SK-N-SH treated with all-trans-retinoic acid at 6 μM for 48 hours (cell line): ENCODE data around the gene USP7.

ENCODE experiments used
- ARNTL ChIP-seq: fragments of 450-650 bp; formaldehyde crosslinking; IDR thresholded peaks from 2 replicates; pipeline ENCODE4 v1.5.0; 2020; ENCODE audit warnings: low read depth, mild to moderate bottlenecking, moderate library complexity, borderline replicate concordance
- CSDC2 ChIP-seq: fragments of 250-450 bp; sonication (Bioruptor Pico); IDR thresholded peaks from 2 replicates; pipeline ENCODE4 v1.5.0; 2020; ENCODE audit warnings: mild to moderate bottlenecking, moderate library complexity
- GLIS3 ChIP-seq: fragments of 250-450 bp; sonication (Bioruptor Pico); IDR thresholded peaks from 2 replicates; pipeline ENCODE4 v1.5.0; 2020; ENCODE audit warnings: mild to moderate bottlenecking, moderate library complexity
- ISL1 ChIP-seq: fragments of 250-450 bp; sonication (Bioruptor Pico); IDR thresholded peaks from 2 replicates; pipeline ENCODE4 v2.1.2; 2022; ENCODE audit warnings: mild to moderate bottlenecking, moderate library complexity
- OSR1 ChIP-seq: fragments of 250-450 bp; sonication (Bioruptor Pico); IDR thresholded peaks from 2 replicates; pipeline ENCODE4 v1.8.0; 2022; ENCODE audit warnings: moderate library complexity, mild to moderate bottlenecking, inconsistent platforms
- PPARA ChIP-seq: fragments of 250-450 bp; sonication (Bioruptor Pico); IDR thresholded peaks from 2 replicates; pipeline ENCODE4 v1.5.0; 2020; ENCODE audit warnings: mild to moderate bottlenecking, borderline replicate concordance
- RARB ChIP-seq: fragments of 250-450 bp; sonication (Bioruptor Pico); IDR thresholded peaks from 2 replicates; pipeline ENCODE4 v1.8.0; 2021; ENCODE audit warnings: mild to moderate bottlenecking, moderate library complexity
- TCF4 ChIP-seq: fragments of 250-450 bp; sonication (Bioruptor Pico); IDR thresholded peaks from 2 replicates; pipeline ENCODE4 v1.8.0; 2021; ENCODE audit warnings: mild to moderate bottlenecking, moderate library complexity, borderline replicate concordance
- ZC3H10 ChIP-seq: fragments of 250-450 bp; sonication (Bioruptor Pico); IDR thresholded peaks from 2 replicates; pipeline ENCODE4 v1.5.1; 2021; ENCODE audit warnings: mild to moderate bottlenecking, moderate library complexity
- TF ChIP-seq, protein P1 (sequence below): fragments of 250-450 bp; sonication (Bioruptor Pico); IDR thresholded peaks from 2 replicates; pipeline ENCODE4 v1.5.1; 2021; ENCODE audit warnings: mild to moderate bottlenecking, moderate library complexity
- TF ChIP-seq, protein P2 (sequence below): fragments of 250-450 bp; sonication (Bioruptor Pico); IDR thresholded peaks from 2 replicates; pipeline ENCODE4 v1.5.1; 2020; ENCODE audit warnings: low read depth, mild to moderate bottlenecking, moderate library complexity

DNA sequence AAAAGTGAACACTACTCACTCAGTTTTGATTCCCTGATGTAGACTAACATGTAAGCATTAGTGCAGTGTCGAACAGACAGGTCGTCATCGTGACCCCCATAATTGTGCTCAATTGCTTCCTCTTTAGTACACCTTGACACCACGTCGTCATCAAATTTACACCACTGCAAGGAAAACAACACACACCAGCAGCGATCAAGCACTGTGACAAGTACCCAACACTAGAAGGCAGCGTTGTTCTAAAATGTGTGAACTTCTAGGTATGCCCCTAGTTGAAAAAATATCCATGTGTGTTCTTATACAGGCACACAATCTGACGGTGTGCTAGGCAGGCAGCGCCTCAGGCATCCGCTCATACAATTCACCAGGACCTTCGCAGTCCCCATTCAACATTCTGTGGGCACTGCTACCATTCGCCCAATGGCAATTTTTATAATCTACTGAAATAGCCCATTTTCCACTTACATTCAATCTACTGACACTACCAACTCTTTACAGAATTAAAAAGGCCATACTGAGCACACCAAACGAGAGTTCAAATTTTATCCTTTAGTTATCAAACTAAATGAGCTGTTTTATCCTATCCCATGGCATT is 58.4 kb downstream of the USP7 start:
- no peak for TF ChIP-seq OSR1
- TF ChIP-seq RARB, result no peak
- no peak for TF ChIP-seq TCF4 (CRISPR knock-in tag)
- no peak for TF ChIP-seq CSDC2 (CRISPR knock-in tag)
- no peak for TF ChIP-seq ARNTL
- no peak for TF ChIP-seq ISL1 (CRISPR knock-in tag)
- TF ChIP-seq, protein P1, sequence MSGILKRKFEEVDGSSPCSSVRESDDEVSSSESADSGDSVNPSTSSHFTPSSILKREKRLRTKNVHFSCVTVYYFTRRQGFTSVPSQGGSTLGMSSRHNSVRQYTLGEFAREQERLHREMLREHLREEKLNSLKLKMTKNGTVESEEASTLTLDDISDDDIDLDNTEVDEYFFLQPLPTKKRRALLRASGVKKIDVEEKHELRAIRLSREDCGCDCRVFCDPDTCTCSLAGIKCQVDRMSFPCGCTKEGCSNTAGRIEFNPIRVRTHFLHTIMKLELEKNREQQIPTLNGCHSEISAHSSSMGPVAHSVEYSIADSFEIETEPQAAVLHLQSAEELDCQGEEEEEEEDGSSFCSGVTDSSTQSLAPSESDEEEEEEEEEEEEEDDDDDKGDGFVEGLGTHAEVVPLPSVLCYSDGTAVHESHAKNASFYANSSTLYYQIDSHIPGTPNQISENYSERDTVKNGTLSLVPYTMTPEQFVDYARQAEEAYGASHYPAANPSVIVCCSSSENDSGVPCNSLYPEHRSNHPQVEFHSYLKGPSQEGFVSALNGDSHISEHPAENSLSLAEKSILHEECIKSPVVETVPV (CRISPR knock-in tag), result no peak
- TF ChIP-seq GLIS3 (CRISPR knock-in tag), result no peak
- no peak for TF ChIP-seq PPARA (CRISPR knock-in tag)
- no peak for TF ChIP-seq ZC3H10 (CRISPR knock-in tag)
- TF ChIP-seq, protein P2, sequence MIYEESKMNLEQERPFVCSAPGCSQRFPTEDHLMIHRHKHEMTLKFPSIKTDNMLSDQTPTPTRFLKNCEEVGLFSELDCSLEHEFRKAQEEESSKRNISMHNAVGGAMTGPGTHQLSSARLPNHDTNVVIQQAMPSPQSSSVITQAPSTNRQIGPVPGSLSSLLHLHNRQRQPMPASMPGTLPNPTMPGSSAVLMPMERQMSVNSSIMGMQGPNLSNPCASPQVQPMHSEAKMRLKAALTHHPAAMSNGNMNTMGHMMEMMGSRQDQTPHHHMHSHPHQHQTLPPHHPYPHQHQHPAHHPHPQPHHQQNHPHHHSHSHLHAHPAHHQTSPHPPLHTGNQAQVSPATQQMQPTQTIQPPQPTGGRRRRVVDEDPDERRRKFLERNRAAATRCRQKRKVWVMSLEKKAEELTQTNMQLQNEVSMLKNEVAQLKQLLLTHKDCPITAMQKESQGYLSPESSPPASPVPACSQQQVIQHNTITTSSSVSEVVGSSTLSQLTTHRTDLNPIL (CRISPR knock-in tag), result no peak
